Kidney (tissue), 14 donors: ENCODE results near the gene PPP1R14D. TPM values are rescaled to one million over a fixed set of nuclear protein-coding genes. Genes with fewer than 3 reads are reported as not detected.

Source experiments
- DNase-seq, 5 donors: peaks; one replicate each; pipeline ENCODE4 v3.0.0-alpha.2; 2013 to 2020
- FAIRE-seq: peaks from 2 replicates; lab custom pipeline; 2012; peaks lifted over from hg19 to GRCh38; lab: Jason Lieb, UNC
- H3K27ac ChIP-seq, 2 donors: one replicate each; pipeline ENCODE4 v1.7.0; 2013; ENCODE audit warnings: low read depth in 2 of 2, low read length in 2 of 2, inconsistent platforms in 1 of 2
- H3K27me3 ChIP-seq: one replicate; pipeline ENCODE4 v1.7.1; 2013; ENCODE audit warnings: low read length, inconsistent platforms; ENCODE audit not compliant: control insufficient read depth, insufficient read depth
- H3K36me3 ChIP-seq, 3 donors: one replicate each; pipeline versions ENCODE4 v1.7.0 to v1.7.1; 2013; ENCODE audit warnings: low read length in 3 of 3, control low read depth in 1 of 3, inconsistent platforms in 1 of 3; ENCODE audit not compliant: insufficient read depth in 3 of 3, control insufficient read depth in 2 of 3
- H3K4me1 ChIP-seq, 3 donors: one replicate each; pipeline versions ENCODE4 v1.7.0 to v1.7.1; 2013; ENCODE audit warnings: low read length in 3 of 3, inconsistent platforms in 1 of 3, low read depth in 1 of 3; ENCODE audit not compliant: control insufficient read depth in 2 of 3, insufficient read depth in 2 of 3
- H3K4me3 ChIP-seq, 3 donors: one replicate each; pipeline versions ENCODE4 v1.7.0 to v1.8.1; 2013; ENCODE audit warnings: low read length in 3 of 3, control low read depth in 1 of 3, inconsistent platforms in 1 of 3
- H3K9ac ChIP-seq, 3 donors: one replicate each; pipeline versions ENCODE4 v1.7.0 to v1.7.1; 2013; ENCODE audit warnings: low read length in 3 of 3, control low read depth in 1 of 3, inconsistent platforms in 1 of 3
- H3K9me3 ChIP-seq, 3 donors: one replicate each; pipeline versions ENCODE4 v1.7.0 to v1.7.1; 2013; ENCODE audit warnings: low read length in 3 of 3, control low read depth in 1 of 3, inconsistent platforms in 1 of 3; ENCODE audit not compliant: control insufficient read depth in 2 of 3, insufficient read depth in 1 of 3
- CTCF ChIP-seq: IDR thresholded peaks from 3 replicates; pipeline ENCODE4 v1.5.1; 2012; ENCODE audit warnings: mild to moderate bottlenecking, moderate library complexity, borderline replicate concordance; ENCODE audit not compliant: insufficient read depth; ENCODE audit errors: extremely low read depth
- intact Hi-C: fragments of 100-400 bp; cut with DNase I; formaldehyde crosslinking; loops from one replicate; pipeline ENCODE4 v1.11.1; 2022
- polyA plus RNA-seq: library from polyadenylated mRNA; stranded (reverse); fragments of 350-450 nt; fragmentation: Illumina TruSeq; extraction: RNeasy Lipid Tissue Mini Kit (QIAGEN cat#74804); gene quantifications from one replicate; pipeline ENCODE4 v1.2.3, GENCODE V29; 2014; ENCODE audit warnings: low read depth, low replicate concordance; ENCODE audit not compliant: insufficient read depth
- total RNA-seq: library from RNA; stranded (reverse); fragmentation: NEBNext Ultra II Directional; extraction: Animal tissue kit (Norgen Biotek cat#: 25700); gene quantifications from one replicate; pipeline ENCODE4 v1.2.1, GENCODE V29; 2021
- donor health status: control.
- donor health status: control.
- donor health status: control.
- donor health status: control.
- donor health status: control.
- donor health status: DM: yes; HTN: yes; CAD: no.
- donor health status: Normal renal cell carcinoma (clear cell type).

Gene PPP1R14D
- total and polyA plus RNA-seq, 2 donors from 2014 or later, result 4.0 TPM; not detected in 1

GRCh38 chr15:40838756-40839155 lies 10.2 kb upstream of the PPP1R14D start:
- Histone ChIP-seq H3K36me3 (peaks cover 0 to 4% (median 0%) of the 10 kb centered on the region in 3 donors), H3K27ac (no peak overlapping the region), H3K9me3 (no peaks in the 10 kb centered on the region), H3K4me3 (no peak overlapping the region), H3K27me3 (no peaks in the 10 kb centered on the region), H3K9ac (no peak overlapping the region), H3K4me1 (peaks cover 0 to 8% (median 7%) of the 10 kb centered on the region in 3 donors)
- peak in 1 of 5 donors; percentile 15 for DNase-seq
- FAIRE-seq, result no peak
- TF ChIP-seq CTCF, result no peak
- intact Hi-C loops, result no loop called here

- intact Hi-C loops, result no loop called here
Measured at GRCh38 chr15:40836020-40836419, 7.5 kb upstream of the PPP1R14D start.

GRCh38 chr15:40832903-40833302 lies 4.4 kb upstream of the PPP1R14D start:
- DNase-seq (peak in 1 of 5 donors; percentile 26), FAIRE-seq (no peak)
- no peaks in the 10 kb centered on the region for H3K27me3 ChIP-seq
- H3K9ac ChIP-seq, result no peak overlapping the region
- TF ChIP-seq CTCF, result no peak
- H3K4me3 ChIP-seq, result no peak overlapping the region
- no peaks in the 10 kb centered on the region for H3K4me1 ChIP-seq
- no peaks in the 10 kb centered on the region for H3K36me3 ChIP-seq
- no peaks in the 10 kb centered on the region for H3K9me3 ChIP-seq
- intact Hi-C loops, result no loop called here
- H3K27ac ChIP-seq, result no peak overlapping the region

More at GRCh38 chr15:40836020-40836419, 7.5 kb upstream of the PPP1R14D start:
- H3K36me3 ChIP-seq, result peaks cover 0 to 4% (median 0%) of the 10 kb centered on the region in 3 donors
- H3K27me3 ChIP-seq, result no peaks in the 10 kb centered on the region
- DNase-seq, result peak in 1 of 5 donors; percentile 11
- no peak overlapping the region for H3K27ac ChIP-seq
- no peak overlapping the region for H3K9ac ChIP-seq
- no peak for TF ChIP-seq CTCF
- FAIRE-seq, result no peak
- no peaks in the 10 kb centered on the region for H3K4me1 ChIP-seq
- no peak overlapping the region for H3K4me3 ChIP-seq
- H3K9me3 ChIP-seq, result no peaks in the 10 kb centered on the region

- no peak overlapping the region for H3K4me3 ChIP-seq
- H3K27ac ChIP-seq, result no peak overlapping the region
- H3K9ac ChIP-seq, result no peak overlapping the region
- no peaks in the 10 kb centered on the region for H3K9me3 ChIP-seq
- no peaks in the 10 kb centered on the region for H3K27me3 ChIP-seq
- DNase-seq (peak in 1 of 5 donors; percentile 8), FAIRE-seq (no peak)
- H3K4me1 ChIP-seq, result no peaks in the 10 kb centered on the region
- TF ChIP-seq CTCF, result no peak
- intact Hi-C loops, result no loop called here
- H3K36me3 ChIP-seq, result no peaks in the 10 kb centered on the region
Measured at GRCh38 chr15:40831861-40832260, 3.4 kb upstream of the PPP1R14D start.
